Esophagus squamous epithelium (tissue), 5 donors: ENCODE results near the gene RASA4B. TPM values are rescaled to one million over a fixed set of nuclear protein-coding genes. Genes with fewer than 3 reads are reported as not detected.

Source experiments
- DNase-seq: peaks from one replicate; lab custom pipeline; 2025; lab: John Stamatoyannopoulos, UW
- H3K27ac ChIP-seq, 4 donors: fragments of 200-600 bp; sonication (generic); one replicate each; pipeline ENCODE4 v1.5.1; 2016 to 2019; ENCODE audit warnings: mild to moderate bottlenecking in 1 of 4
- H3K27me3 ChIP-seq, 4 donors: fragments of 200-600 bp; sonication (generic); 1 replicate in 3 of 4; 2 replicates in 1 of 4; pipeline versions ENCODE4 v1.5.1 to v1.6.0; 2017 to 2021; ENCODE audit warnings: antibody characterized with exemption in 1 of 4
- H3K36me3 ChIP-seq, 3 donors: fragments of 200-600 bp; sonication (generic); one replicate each; pipeline ENCODE4 v1.5.1; 2016 to 2019
- H3K4me1 ChIP-seq, 3 donors: fragments of 200-600 bp; sonication (generic); one replicate each; pipeline ENCODE4 v1.5.1; 2017 to 2019
- H3K4me3 ChIP-seq, 4 donors: fragments of 200-600 bp; sonication (generic); 1 replicate in 3 of 4; 2 replicates in 1 of 4; pipeline ENCODE4 v1.5.1; 2016 to 2019; ENCODE audit warnings: mild to moderate bottlenecking in 2 of 4, moderate library complexity in 1 of 4
- H3K9me3 ChIP-seq, 3 donors: fragments of 200-600 bp; sonication (generic); one replicate each; pipeline ENCODE4 v1.5.1; 2016 to 2019
- CTCF ChIP-seq, 6 experiments: fragments of 450-650 bp in 4 of 6; fragments of 200-600 bp in 2 of 6; sonication (generic) in 2 of 6; IDR thresholded peaks; one replicate each; pipeline ENCODE4 v1.5.1; 2016 to 2019; ENCODE audit warnings: antibody characterized with exemption in 6 of 6, mild to moderate bottlenecking in 4 of 6, moderate library complexity in 4 of 6
- POLR2A ChIP-seq, 4 donors: fragments of 450-650 bp; IDR thresholded peaks; one replicate each; pipeline ENCODE4 v1.6.1; 2017; ENCODE audit warnings: antibody characterized with exemption in 4 of 4, mild to moderate bottlenecking in 4 of 4, moderate library complexity in 3 of 4
- WGBS, 2 donors: methylation state at CpG; one replicate each; pipeline ENCODE4 v1.1.5; 2018; 5-methylcytosine and 5-hydroxymethylcytosine counted together
- intact Hi-C: fragments of 100-400 bp; cut with DNase I; formaldehyde crosslinking; loops from one replicate; pipeline ENCODE4 v1.15.0; 2022
- total RNA-seq, 4 donors: library from RNA; depleted of rRNA; stranded (reverse); fragments of >200 nt; gene quantifications; one replicate each; pipeline ENCODE4 v1.1.0, GENCODE V29; 2016
- donor health status: DM: yes; HTN: yes; CAD: no.

RASA4B gene
- total RNA-seq, 4 donors from 2014 or later, result 0.97 to 4.2 (median 1.9) TPM

- 82 to 100% methylated on average over 2 to 9 of the region's 31 CpGs for WGBS, 2 donors
- intact Hi-C loops, result no loop called here
Observed at GRCh38 chr7:102472126-102473041, 45.2 kb downstream of the RASA4B start.

GRCh38 chr7:102471791-102472125 lies 45.8 kb downstream of the RASA4B start:
- no peak overlapping the region for H3K4me3 ChIP-seq
- no peak overlapping the region for H3K27ac ChIP-seq
- WGBS, 2 donors, result no CpG with 5 or more reads among the region's 6 CpGs
- intact Hi-C loops, result no loop called here
- peaks cover 0 to 9% (median 0%) of the 10 kb centered on the region in 3 donors for H3K4me1 ChIP-seq
- DNase-seq, result no peak
- peaks cover 3 to 74% (median 6%) of the 10 kb centered on the region in 3 donors for H3K36me3 ChIP-seq
- no peaks in the 10 kb centered on the region for H3K27me3 ChIP-seq
- TF ChIP-seq CTCF (IDR thresholded peaks at IDR 0.05), result no peak
- no peak for TF ChIP-seq POLR2A (IDR thresholded peaks at IDR 0.05)
- H3K9me3 ChIP-seq, result no peaks in the 10 kb centered on the region

More at GRCh38 chr7:102472126-102473041, 45.2 kb downstream of the RASA4B start:
- Histone ChIP-seq H3K4me1 (peaks cover 0 to 3% (median 0%) of the 10 kb centered on the region in 3 donors), H3K27me3 (no peaks in the 10 kb centered on the region), H3K27ac (no peak overlapping the region), H3K9me3 (no peaks in the 10 kb centered on the region), H3K36me3 (peaks cover 3 to 74% (median 6%) of the 10 kb centered on the region in 3 donors), H3K4me3 (no peak overlapping the region)
- DNase-seq, result no peak
- no peak for TF ChIP-seq CTCF (IDR thresholded peaks at IDR 0.05)
- TF ChIP-seq POLR2A (IDR thresholded peaks at IDR 0.05), result no peak

- Histone ChIP-seq H3K27me3 (no peaks in the 10 kb centered on the region), H3K4me1 (peaks cover 0 to 24% (median 7%) of the 10 kb centered on the region in 3 donors), H3K4me3 (no peak overlapping the region), H3K36me3 (peaks cover 3 to 69% (median 6%) of the 10 kb centered on the region in 3 donors), H3K9me3 (no peaks in the 10 kb centered on the region), H3K27ac (no peak overlapping the region)
- no peak for DNase-seq
- no peak for TF ChIP-seq POLR2A (IDR thresholded peaks at IDR 0.05)
- no peak for TF ChIP-seq CTCF (IDR thresholded peaks at IDR 0.05)
- WGBS, 2 donors, result 66 to 82% methylated on average over 17 of the region's 20 CpGs
- intact Hi-C loops, result loop anchor here (10.0 kb wide), 1 partner anchor 185 kb away; the partner anchor contains the start of gene SH2B2
Observed at GRCh38 chr7:102469972-102470825, 47.4 kb downstream of the RASA4B start.

GRCh38 chr7:102469351-102469971 lies 48.1 kb downstream of the RASA4B start:
- WGBS, 2 donors, result 75 to 100% methylated on average over 1 to 7 of the region's 24 CpGs
- H3K4me1 ChIP-seq, result peaks cover 0 to 24% (median 7%) of the 10 kb centered on the region in 3 donors
- H3K9me3 ChIP-seq, result no peaks in the 10 kb centered on the region
- intact Hi-C loops, result loop anchor here (10.0 kb wide), 1 partner anchor 185 kb away; the partner anchor contains the start of gene SH2B2
- TF ChIP-seq POLR2A (IDR thresholded peaks at IDR 0.05) (no peak), CTCF (IDR thresholded peaks at IDR 0.05) (no peak)
- no peak overlapping the region for H3K27ac ChIP-seq
- H3K27me3 ChIP-seq, result no peaks in the 10 kb centered on the region
- DNase-seq, result no peak
- H3K36me3 ChIP-seq, result peaks cover 3 to 62% (median 6%) of the 10 kb centered on the region in 3 donors
- H3K4me3 ChIP-seq, result no peak overlapping the region
